Measurements from ENCODE around the gene DHX9. TPM values are rescaled to one million over a fixed set of nuclear protein-coding genes. Genes with fewer than 3 reads are reported as not detected.

The DHX9 gene
- total RNA-seq, 1 experiment from 2014 or later = 94.6 TPM

DNA sequence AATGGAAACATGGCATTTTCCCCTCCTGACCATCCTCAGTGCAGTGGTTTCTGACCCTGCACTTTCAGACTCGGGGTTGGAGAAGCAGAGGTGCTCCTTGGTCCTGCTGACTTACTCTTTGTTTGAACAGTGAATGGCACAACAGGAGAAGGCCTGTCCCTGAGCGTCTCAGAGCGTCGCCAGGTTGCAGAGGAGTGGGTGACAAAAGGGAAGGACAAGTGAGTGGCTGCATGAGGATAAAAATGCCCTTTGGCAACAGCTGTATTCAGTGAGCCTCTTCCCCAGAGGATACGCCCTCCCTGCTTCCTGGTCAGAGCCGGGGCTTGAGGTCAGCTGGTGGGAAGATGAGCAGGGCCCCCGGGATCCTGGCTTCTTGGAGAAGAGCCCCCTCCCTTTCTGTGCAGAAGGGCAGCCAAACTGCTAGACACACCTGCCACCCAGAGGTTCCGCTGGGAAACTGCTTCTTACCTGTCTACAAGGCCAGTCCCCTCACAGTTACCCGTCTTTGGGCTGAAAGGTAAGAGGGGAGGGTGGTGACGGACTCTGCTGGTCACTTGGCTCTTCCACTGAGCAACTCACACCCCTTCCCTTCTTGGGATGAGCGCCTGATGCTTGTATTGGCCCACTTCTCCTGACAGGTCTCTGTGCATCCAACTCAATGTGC lies 33.0 kb upstream of the DHX9 start:
- H3K4me2 ChIP-seq (ENCODE audit: low read depth, low read length, poor library complexity, severe bottlenecking) = no peak overlapping the region
- peak; percentile 51 for DNase-seq
- H2AFZ ChIP-seq (ENCODE audit: low read length) = no peak overlapping the region
- no peaks in the 10 kb centered on the region for H3K27me3 ChIP-seq (ENCODE audit: low read length)
- no peaks in the 10 kb centered on the region for H3K4me1 ChIP-seq (ENCODE audit: low read length)
- H3K9me3 ChIP-seq (ENCODE audit: low read length) = no peaks in the 10 kb centered on the region
- H4K20me1 ChIP-seq (ENCODE audit: insufficient read depth, low read depth, low read length) = no peaks in the 10 kb centered on the region
- no peak overlapping the region for H3K4me3 ChIP-seq (ENCODE audit: low read length)
- H3K79me2 ChIP-seq (ENCODE audit: low read length) = no peaks in the 10 kb centered on the region
- H3K36me3 ChIP-seq (ENCODE audit: insufficient read depth, low read length) = no peaks in the 10 kb centered on the region
- no peaks in the 10 kb centered on the region for H3K9me2 ChIP-seq (replicated peaks; ENCODE audit: insufficient read depth, low read length)
- no peak overlapping the region for H3K27ac ChIP-seq (ENCODE audit: low read length)
- no peak overlapping the region for H3K9ac ChIP-seq (ENCODE audit: low read length)

DNA sequence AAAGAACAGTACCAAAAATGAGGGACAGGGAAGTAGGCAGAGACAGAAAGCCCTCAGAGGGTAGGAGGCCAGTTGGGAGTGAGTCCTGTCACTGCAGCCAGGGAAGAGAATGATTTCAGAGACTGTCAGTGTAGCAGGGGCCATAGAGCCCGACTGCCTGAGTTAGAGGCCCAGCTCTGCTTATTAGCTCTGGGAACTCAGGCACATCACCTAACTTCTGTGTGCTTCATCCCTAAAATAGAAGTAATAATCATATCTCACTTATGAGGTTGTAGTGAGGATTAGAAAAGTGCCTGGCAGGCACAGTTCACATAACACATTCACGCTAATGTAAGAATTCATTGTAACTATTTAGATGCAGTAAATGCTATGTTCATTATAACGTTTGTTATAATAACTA lies 31.2 kb upstream of the DHX9 start:
- Histone ChIP-seq H2AFZ (ENCODE audit: low read length) (no peak overlapping the region), H3K4me1 (ENCODE audit: low read length) (no peaks in the 10 kb centered on the region), H3K27me3 (ENCODE audit: low read length) (no peaks in the 10 kb centered on the region), H3K9me2 (replicated peaks; ENCODE audit: insufficient read depth, low read length) (no peaks in the 10 kb centered on the region), H3K4me3 (ENCODE audit: low read length) (no peak overlapping the region), H3K9ac (ENCODE audit: low read length) (no peak overlapping the region), H3K4me2 (ENCODE audit: low read depth, low read length, poor library complexity, severe bottlenecking) (no peak overlapping the region), H3K27ac (ENCODE audit: low read length) (no peak overlapping the region), H3K9me3 (ENCODE audit: low read length) (no peaks in the 10 kb centered on the region), H4K20me1 (ENCODE audit: insufficient read depth, low read depth, low read length) (no peaks in the 10 kb centered on the region), H3K36me3 (ENCODE audit: insufficient read depth, low read length) (no peaks in the 10 kb centered on the region), H3K79me2 (ENCODE audit: low read length) (no peaks in the 10 kb centered on the region)
- DNase-seq = no peak

DNA sequence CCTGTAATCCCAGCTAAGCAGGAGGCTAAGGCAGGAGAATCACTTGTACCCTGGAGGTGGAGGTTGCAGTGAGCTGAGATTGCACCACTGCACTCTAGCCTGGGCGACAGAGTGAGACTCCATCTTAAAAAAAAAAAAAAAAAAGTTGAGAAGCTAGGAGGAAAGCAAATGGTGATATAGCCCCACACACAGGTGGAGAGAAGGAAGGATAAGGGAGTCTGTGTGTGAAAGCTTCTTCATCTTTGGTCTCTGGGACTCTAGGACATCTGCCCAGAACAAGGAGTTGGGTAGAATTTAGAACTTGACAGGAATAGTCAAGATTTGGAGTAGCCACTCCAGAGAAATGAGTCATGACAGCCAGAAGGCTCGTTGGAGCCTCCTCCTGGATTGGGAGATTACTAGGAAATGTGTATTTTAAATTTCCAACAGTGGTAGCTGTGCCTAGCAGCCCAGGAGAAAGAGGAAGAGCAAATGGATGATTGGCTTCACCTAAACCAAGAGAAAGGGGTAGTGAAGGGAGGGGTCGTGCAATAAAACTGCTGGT lies 29.7 kb upstream of the DHX9 start:
- DNase-seq = no peak
- no peak overlapping the region for H3K27ac ChIP-seq (ENCODE audit: low read length)
- no peaks in the 10 kb centered on the region for H3K9me3 ChIP-seq (ENCODE audit: low read length)
- H3K79me2 ChIP-seq (ENCODE audit: low read length) = no peaks in the 10 kb centered on the region
- no peaks in the 10 kb centered on the region for H3K4me1 ChIP-seq (ENCODE audit: low read length)
- no peaks in the 10 kb centered on the region for H3K27me3 ChIP-seq (ENCODE audit: low read length)
- H3K4me2 ChIP-seq (ENCODE audit: low read depth, low read length, poor library complexity, severe bottlenecking) = no peak overlapping the region
- H3K36me3 ChIP-seq (ENCODE audit: insufficient read depth, low read length) = no peaks in the 10 kb centered on the region
- no peaks in the 10 kb centered on the region for H4K20me1 ChIP-seq (ENCODE audit: insufficient read depth, low read depth, low read length)
- no peak overlapping the region for H3K4me3 ChIP-seq (ENCODE audit: low read length)
- H2AFZ ChIP-seq (ENCODE audit: low read length) = no peak overlapping the region
- H3K9ac ChIP-seq (ENCODE audit: low read length) = no peak overlapping the region
- no peaks in the 10 kb centered on the region for H3K9me2 ChIP-seq (replicated peaks; ENCODE audit: insufficient read depth, low read length)

DNA sequence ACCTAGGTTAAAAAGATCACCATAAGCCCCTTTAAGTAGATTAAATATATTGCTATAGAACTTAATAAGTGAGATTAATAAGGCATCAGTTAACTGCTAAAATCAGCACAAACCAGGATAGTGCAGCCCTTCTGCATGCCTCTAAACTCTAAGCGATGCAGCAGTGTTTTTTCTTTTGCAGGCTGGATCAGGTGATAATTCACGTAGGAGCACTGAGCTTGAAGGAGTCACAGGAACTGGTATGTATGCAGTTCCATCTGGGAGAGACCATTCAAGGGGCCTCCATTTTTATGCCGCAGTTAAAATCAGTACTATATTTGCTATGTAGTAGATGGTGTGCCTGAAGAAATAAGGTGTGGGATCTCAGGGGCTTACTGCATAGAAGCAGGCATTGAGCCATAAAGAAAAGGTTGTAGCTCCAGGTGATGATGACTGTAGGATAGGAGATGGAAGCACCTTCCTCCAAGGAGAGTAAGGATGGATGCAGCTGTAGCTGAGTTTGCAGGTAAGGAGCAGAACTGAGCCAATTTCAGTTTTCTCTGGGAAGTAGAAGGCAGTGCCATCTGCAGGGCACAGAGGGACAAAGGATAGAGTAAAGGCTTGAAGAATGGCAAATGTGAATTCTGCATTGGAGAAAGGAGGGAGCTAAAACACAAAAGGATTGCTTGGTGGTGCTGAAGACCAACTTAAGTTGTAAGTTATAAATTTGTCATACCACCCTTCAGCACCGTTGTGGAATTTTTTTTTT lies 27.0 kb upstream of the DHX9 start:
- Histone ChIP-seq H3K9ac (ENCODE audit: low read length) (no peak overlapping the region), H3K27me3 (ENCODE audit: low read length) (no peaks in the 10 kb centered on the region), H3K27ac (ENCODE audit: low read length) (no peak overlapping the region), H4K20me1 (ENCODE audit: insufficient read depth, low read depth, low read length) (no peaks in the 10 kb centered on the region), H3K4me1 (ENCODE audit: low read length) (no peaks in the 10 kb centered on the region), H3K79me2 (ENCODE audit: low read length) (no peaks in the 10 kb centered on the region), H3K4me3 (ENCODE audit: low read length) (no peak overlapping the region), H3K4me2 (ENCODE audit: low read depth, low read length, poor library complexity, severe bottlenecking) (no peak overlapping the region), H3K9me3 (ENCODE audit: low read length) (no peaks in the 10 kb centered on the region), H3K9me2 (replicated peaks; ENCODE audit: insufficient read depth, low read length) (no peaks in the 10 kb centered on the region), H2AFZ (ENCODE audit: low read length) (no peak overlapping the region), H3K36me3 (ENCODE audit: insufficient read depth, low read length) (no peaks in the 10 kb centered on the region)
- no peak for DNase-seq

DNA sequence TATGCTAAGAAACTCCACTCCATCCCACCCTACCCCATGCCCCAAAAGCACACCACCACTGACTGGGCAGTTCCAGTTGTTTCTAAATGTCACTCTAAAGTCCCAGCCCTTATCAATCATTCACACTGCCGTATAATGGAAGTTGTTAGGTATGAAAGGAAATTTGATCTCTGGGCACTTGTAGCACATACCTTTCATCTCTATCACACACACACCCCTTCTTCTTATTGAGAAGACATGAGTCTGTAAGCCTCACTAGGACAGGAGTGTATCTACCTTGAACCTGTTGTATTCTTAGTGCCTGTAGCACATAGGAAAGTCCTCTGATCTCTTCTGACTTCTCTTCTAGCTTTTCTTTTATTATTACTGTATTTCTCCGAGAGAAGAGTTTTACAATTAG lies 22.3 kb upstream of the DHX9 start:
- no peaks in the 10 kb centered on the region for H3K36me3 ChIP-seq (ENCODE audit: insufficient read depth, low read length)
- no peak overlapping the region for H3K4me3 ChIP-seq (ENCODE audit: low read length)
- H3K27me3 ChIP-seq (ENCODE audit: low read length) = no peaks in the 10 kb centered on the region
- no peaks in the 10 kb centered on the region for H3K9me3 ChIP-seq (ENCODE audit: low read length)
- no peak overlapping the region for H3K27ac ChIP-seq (ENCODE audit: low read length)
- H3K9ac ChIP-seq (ENCODE audit: low read length) = no peak overlapping the region
- H3K4me2 ChIP-seq (ENCODE audit: low read depth, low read length, poor library complexity, severe bottlenecking) = no peak overlapping the region
- no peaks in the 10 kb centered on the region for H3K9me2 ChIP-seq (replicated peaks; ENCODE audit: insufficient read depth, low read length)
- DNase-seq = no peak
- no peaks in the 10 kb centered on the region for H3K4me1 ChIP-seq (ENCODE audit: low read length)
- H4K20me1 ChIP-seq (ENCODE audit: insufficient read depth, low read depth, low read length) = no peaks in the 10 kb centered on the region
- no peaks in the 10 kb centered on the region for H3K79me2 ChIP-seq (ENCODE audit: low read length)
- no peak overlapping the region for H2AFZ ChIP-seq (ENCODE audit: low read length)

DNA sequence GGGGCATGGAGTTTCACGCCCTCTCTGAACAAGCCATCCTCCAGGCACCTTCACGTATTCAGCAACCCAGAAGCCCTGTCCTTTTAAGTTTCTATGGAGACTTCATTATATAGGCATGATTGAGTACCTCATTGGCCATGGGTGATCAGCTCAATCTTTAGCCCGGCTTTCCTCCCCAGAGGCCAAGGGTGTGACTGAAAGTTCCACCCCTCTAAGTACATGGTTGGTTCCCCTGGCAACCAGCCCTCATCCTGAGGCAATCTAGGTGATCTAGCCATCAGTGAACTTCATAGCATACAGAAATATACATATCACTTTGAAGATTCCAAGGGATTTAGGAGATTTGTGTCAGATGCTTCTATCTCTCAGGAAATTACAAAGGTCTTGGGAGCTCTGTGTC lies 21.3 kb upstream of the DHX9 start:
- no peaks in the 10 kb centered on the region for H4K20me1 ChIP-seq (ENCODE audit: insufficient read depth, low read depth, low read length)
- no peak overlapping the region for H3K4me2 ChIP-seq (ENCODE audit: low read depth, low read length, poor library complexity, severe bottlenecking)
- no peak overlapping the region for H3K27ac ChIP-seq (ENCODE audit: low read length)
- H3K9me3 ChIP-seq (ENCODE audit: low read length) = no peaks in the 10 kb centered on the region
- H3K9me2 ChIP-seq (replicated peaks; ENCODE audit: insufficient read depth, low read length) = no peaks in the 10 kb centered on the region
- H3K36me3 ChIP-seq (ENCODE audit: insufficient read depth, low read length) = no peaks in the 10 kb centered on the region
- DNase-seq = no peak
- no peak overlapping the region for H3K9ac ChIP-seq (ENCODE audit: low read length)
- H3K4me3 ChIP-seq (ENCODE audit: low read length) = no peak overlapping the region
- no peaks in the 10 kb centered on the region for H3K4me1 ChIP-seq (ENCODE audit: low read length)
- no peaks in the 10 kb centered on the region for H3K27me3 ChIP-seq (ENCODE audit: low read length)
- H2AFZ ChIP-seq (ENCODE audit: low read length) = no peak overlapping the region
- no peaks in the 10 kb centered on the region for H3K79me2 ChIP-seq (ENCODE audit: low read length)

DNA sequence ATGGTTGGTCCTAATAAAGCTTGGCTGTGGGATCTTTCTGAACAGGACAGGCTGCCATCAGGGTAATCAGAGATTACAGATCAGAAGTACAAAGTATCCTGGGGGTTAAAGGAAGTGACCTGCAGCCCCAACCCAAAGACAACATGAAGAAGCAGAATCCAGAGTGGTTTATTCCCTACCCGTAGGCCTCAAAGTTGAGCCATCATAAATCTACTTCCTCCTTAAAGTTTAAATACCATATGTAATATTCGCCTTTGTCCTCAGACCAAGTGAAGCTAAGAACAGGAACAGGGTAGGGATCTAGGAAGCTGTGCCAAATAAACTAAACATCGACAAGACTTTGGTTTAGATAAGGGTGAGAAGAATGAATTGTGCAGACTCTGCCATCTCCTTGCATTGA lies 15.9 kb upstream of the DHX9 start:
- no peak overlapping the region for H3K4me3 ChIP-seq (ENCODE audit: low read length)
- H3K9me3 ChIP-seq (ENCODE audit: low read length) = no peaks in the 10 kb centered on the region
- H3K9ac ChIP-seq (ENCODE audit: low read length) = no peak overlapping the region
- H4K20me1 ChIP-seq (ENCODE audit: insufficient read depth, low read depth, low read length) = no peaks in the 10 kb centered on the region
- no peak overlapping the region for H2AFZ ChIP-seq (ENCODE audit: low read length)
- DNase-seq = no peak
- no peaks in the 10 kb centered on the region for H3K4me1 ChIP-seq (ENCODE audit: low read length)
- no peak overlapping the region for H3K27ac ChIP-seq (ENCODE audit: low read length)
- H3K9me2 ChIP-seq (replicated peaks; ENCODE audit: insufficient read depth, low read length) = no peaks in the 10 kb centered on the region
- H3K36me3 ChIP-seq (ENCODE audit: insufficient read depth, low read length) = no peaks in the 10 kb centered on the region
- no peak overlapping the region for H3K4me2 ChIP-seq (ENCODE audit: low read depth, low read length, poor library complexity, severe bottlenecking)
- no peaks in the 10 kb centered on the region for H3K79me2 ChIP-seq (ENCODE audit: low read length)
- no peaks in the 10 kb centered on the region for H3K27me3 ChIP-seq (ENCODE audit: low read length)

DNA sequence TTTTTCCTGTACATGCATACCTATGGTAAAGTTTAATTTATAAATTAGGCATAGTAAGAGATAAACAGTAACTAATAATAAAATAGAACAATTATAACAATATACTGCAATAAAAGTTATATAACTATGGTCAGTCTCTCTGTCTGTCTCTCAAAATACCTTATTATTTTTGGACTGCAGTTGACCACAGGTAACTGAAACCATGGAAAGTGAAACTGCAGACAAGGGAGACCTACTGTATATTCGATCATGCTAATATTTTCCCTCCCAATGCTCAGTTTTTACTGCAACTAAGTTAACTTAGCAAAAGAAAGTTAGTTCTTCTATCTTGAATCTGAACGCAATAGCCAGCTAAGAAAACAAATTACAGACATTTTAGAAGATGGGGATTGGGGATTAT lies 12.3 kb upstream of the DHX9 start:
- no peak for DNase-seq
- Histone ChIP-seq H3K4me1 (ENCODE audit: low read length) (no peaks in the 10 kb centered on the region), H2AFZ (ENCODE audit: low read length) (no peak overlapping the region), H3K9ac (ENCODE audit: low read length) (no peak overlapping the region), H3K27ac (ENCODE audit: low read length) (no peak overlapping the region), H3K27me3 (ENCODE audit: low read length) (no peaks in the 10 kb centered on the region), H3K4me3 (ENCODE audit: low read length) (no peak overlapping the region), H3K9me3 (ENCODE audit: low read length) (no peaks in the 10 kb centered on the region), H3K9me2 (replicated peaks; ENCODE audit: insufficient read depth, low read length) (no peaks in the 10 kb centered on the region), H3K4me2 (ENCODE audit: low read depth, low read length, poor library complexity, severe bottlenecking) (no peak overlapping the region), H3K79me2 (ENCODE audit: low read length) (no peaks in the 10 kb centered on the region), H4K20me1 (ENCODE audit: insufficient read depth, low read depth, low read length) (no peaks in the 10 kb centered on the region), H3K36me3 (ENCODE audit: insufficient read depth, low read length) (no peaks in the 10 kb centered on the region)

All from Karpas-422 (cell line).